HFF-Myc (cell line): ENCODE results near the gene CNP.

ENCODE experiments used
- DNase-seq: peaks from one replicate; pipeline ENCODE4 v3.0.0-alpha.2; 2011; ENCODE audit warnings: low read depth; ENCODE audit errors: extremely low read depth
- H3K4me3 ChIP-seq: replicated peaks from 2 replicates; pipeline ENCODE4 v1.5.1; 2011; ENCODE audit warnings: low read depth, mild to moderate bottlenecking, control low read depth, low read length
- CTCF ChIP-seq: IDR thresholded peaks from 2 replicates; pipeline ENCODE4 v1.5.1; 2012; ENCODE audit warnings: mild to moderate bottlenecking, low read depth, low read length, control low read depth; ENCODE audit errors: missing control alignments

The CNP gene

GRCh38 chr17:41973408-41973811, 6.8 kb downstream of the CNP start:
- no peak overlapping the region for H3K4me3 ChIP-seq
- no peak for DNase-seq
- no peak for TF ChIP-seq CTCF

- DNase-seq = no peak
- H3K4me3 ChIP-seq = no peak overlapping the region
- TF ChIP-seq CTCF = no peak
Observed at GRCh38 chr17:41974031-41974430, 7.4 kb downstream of the CNP start.

GRCh38 chr17:41974658-41975057, 8.1 kb downstream of the CNP start:
- no peak for TF ChIP-seq CTCF
- no peak for DNase-seq
- H3K4me3 ChIP-seq = no peak overlapping the region

- TF ChIP-seq CTCF = no peak
Observed at GRCh38 chr17:41975099-41976083, 8.8 kb downstream of the CNP start.

GRCh38 chr17:41976142-41976768, 9.7 kb downstream of the CNP start:
- no peak overlapping the region for H3K4me3 ChIP-seq
- no peak for DNase-seq
- TF ChIP-seq CTCF = no peak

More at GRCh38 chr17:41975099-41976083, 8.8 kb downstream of the CNP start:
- H3K4me3 ChIP-seq = no peak overlapping the region
- DNase-seq = no peak

- DNase-seq = no peak
Observed at GRCh38 chr17:41977991-41978390, 11.4 kb downstream of the CNP start.

More at GRCh38 chr17:41977991-41978390, 11.4 kb downstream of the CNP start:
- TF ChIP-seq CTCF = no peak
- H3K4me3 ChIP-seq = no peak overlapping the region
